ENCODE data around the gene FARS2. TPM values are rescaled to one million over a fixed set of nuclear protein-coding genes. Genes with fewer than 3 reads are reported as not detected.
"Not testable (repeated sequence)": the region's sequence is repeated elsewhere in the genome, so short reads cannot be mapped to it uniquely, and the experiment has no call there.

FARS2 gene
- total and polyA plus RNA-seq, 4 donors, result 9.2 to 31.4 (median 19.4) TPM

GRCh38 chr6:5786969-5787720, 525.8 kb downstream of the FARS2 start:
- H3K36me3 ChIP-seq (ENCODE audit: control insufficient read depth in 4 of 4, insufficient read depth in 4 of 4, low read length in 4 of 4), result no peaks in the 10 kb centered on the region
- DNase-seq (no peak), ATAC-seq (ENCODE audit: insufficient read depth, low FRiP score) (no peak)
- no peaks in the 10 kb centered on the region for H3K9me3 ChIP-seq (ENCODE audit: control insufficient read depth in 4 of 4, insufficient read depth in 3 of 4, low read length in 3 of 4)
- H3K4me3 ChIP-seq, result no peak overlapping the region
- no peak for TF ChIP-seq CTCF (IDR thresholded peaks at IDR 0.05; ENCODE audit: control extremely low read depth, extremely low read depth)
- WGBS, 2 donors, result 67 to 74% methylated on average over 11 of the region's 11 CpGs
- H3K27me3 ChIP-seq (ENCODE audit: control insufficient read depth in 3 of 3, insufficient read depth in 3 of 3, low read length in 2 of 3), result no peaks in the 10 kb centered on the region
- H3K4me1 ChIP-seq (ENCODE audit: control insufficient read depth in 5 of 5, insufficient read depth in 5 of 5, low read length in 5 of 5), result peaks cover 0 to 1% (median 0%) of the 10 kb centered on the region in 5 donors
- H3K27ac ChIP-seq (ENCODE audit: low read depth in 1 of 2, low read length in 1 of 2), result no peak overlapping the region
- H3K9ac ChIP-seq (ENCODE audit: insufficient read depth in 1 of 2, low read length in 2 of 2), result no peak overlapping the region

GRCh38 chr6:5789426-5789825, 528.1 kb downstream of the FARS2 start:
- not testable (repeated sequence) for DNase-seq; H3K9me3 ChIP-seq (ENCODE audit: control insufficient read depth in 4 of 4, insufficient read depth in 3 of 4, low read length in 3 of 4); ATAC-seq (ENCODE audit: insufficient read depth, low FRiP score); H3K27ac ChIP-seq (ENCODE audit: low read depth in 1 of 2, low read length in 1 of 2); H3K4me3 ChIP-seq; H3K4me1 ChIP-seq (ENCODE audit: control insufficient read depth in 5 of 5, insufficient read depth in 5 of 5, low read length in 5 of 5); H3K9ac ChIP-seq (ENCODE audit: insufficient read depth in 1 of 2, low read length in 2 of 2); H3K36me3 ChIP-seq (ENCODE audit: control insufficient read depth in 4 of 4, insufficient read depth in 4 of 4, low read length in 4 of 4); H3K27me3 ChIP-seq (ENCODE audit: control insufficient read depth in 3 of 3, insufficient read depth in 3 of 3, low read length in 2 of 3)
- WGBS, 2 donors, result 66 to 87% methylated on average over 5 of the region's 5 CpGs

GRCh38 chr6:5796555-5796954, 535.2 kb downstream of the FARS2 start:
- not testable (repeated sequence) for ATAC-seq (ENCODE audit: insufficient read depth, low FRiP score); H3K9ac ChIP-seq (ENCODE audit: insufficient read depth in 1 of 2, low read length in 2 of 2); H3K27me3 ChIP-seq (ENCODE audit: control insufficient read depth in 3 of 3, insufficient read depth in 3 of 3, low read length in 2 of 3); H3K4me1 ChIP-seq (ENCODE audit: control insufficient read depth in 5 of 5, insufficient read depth in 5 of 5, low read length in 5 of 5); H3K27ac ChIP-seq (ENCODE audit: low read depth in 1 of 2, low read length in 1 of 2); DNase-seq; H3K4me3 ChIP-seq; H3K36me3 ChIP-seq (ENCODE audit: control insufficient read depth in 4 of 4, insufficient read depth in 4 of 4, low read length in 4 of 4)
- peaks cover 0 to 14% (median 0%) of the 10 kb centered on the region in 4 donors for H3K9me3 ChIP-seq (ENCODE audit: control insufficient read depth in 4 of 4, insufficient read depth in 3 of 4, low read length in 3 of 4)

GRCh38 chr6:5806406-5806805, 545.1 kb downstream of the FARS2 start:
- H3K4me1 ChIP-seq (ENCODE audit: control insufficient read depth in 5 of 5, insufficient read depth in 5 of 5, low read length in 5 of 5); H3K27me3 ChIP-seq (ENCODE audit: control insufficient read depth in 3 of 3, insufficient read depth in 3 of 3, low read length in 2 of 3); H3K9me3 ChIP-seq (ENCODE audit: control insufficient read depth in 4 of 4, insufficient read depth in 3 of 4, low read length in 3 of 4); DNase-seq; H3K36me3 ChIP-seq (ENCODE audit: control insufficient read depth in 4 of 4, insufficient read depth in 4 of 4, low read length in 4 of 4); ATAC-seq (ENCODE audit: insufficient read depth, low FRiP score); H3K4me3 ChIP-seq; H3K9ac ChIP-seq (ENCODE audit: insufficient read depth in 1 of 2, low read length in 2 of 2); H3K27ac ChIP-seq (ENCODE audit: low read depth in 1 of 2, low read length in 1 of 2): not testable (repeated sequence)
- 98 to 100% methylated on average over 1 of the region's 1 CpG for WGBS, 2 donors

GRCh38 chr6:5809450-5809849, 548.1 kb downstream of the FARS2 start:
- H3K9ac ChIP-seq (ENCODE audit: insufficient read depth in 1 of 2, low read length in 2 of 2), result no peak overlapping the region
- no peaks in the 10 kb centered on the region for H3K4me1 ChIP-seq (ENCODE audit: control insufficient read depth in 5 of 5, insufficient read depth in 5 of 5, low read length in 5 of 5)
- ATAC-seq (ENCODE audit: insufficient read depth, low FRiP score) (no peak), DNase-seq (no peak)
- no peak overlapping the region for H3K4me3 ChIP-seq
- 81 to 91% methylated on average over 4 of the region's 4 CpGs for WGBS, 2 donors
- no peak overlapping the region for H3K27ac ChIP-seq (ENCODE audit: low read depth in 1 of 2, low read length in 1 of 2)
- no peaks in the 10 kb centered on the region for H3K36me3 ChIP-seq (ENCODE audit: control insufficient read depth in 4 of 4, insufficient read depth in 4 of 4, low read length in 4 of 4)
- no peak for TF ChIP-seq CTCF (IDR thresholded peaks at IDR 0.05; ENCODE audit: control extremely low read depth, extremely low read depth)
- no peaks in the 10 kb centered on the region for H3K27me3 ChIP-seq (ENCODE audit: control insufficient read depth in 3 of 3, insufficient read depth in 3 of 3, low read length in 2 of 3)
- H3K9me3 ChIP-seq (ENCODE audit: control insufficient read depth in 4 of 4, insufficient read depth in 3 of 4, low read length in 3 of 4), result peaks cover 0 to 3% (median 0%) of the 10 kb centered on the region in 4 donors
